Choroid plexus epithelial cell (primary cell): ENCODE measurements around the gene GJA3.

ENCODE experiments used
- DNase-seq: peaks from one replicate; pipeline ENCODE4 v3.0.0-alpha.2; 2010; ENCODE audit warnings: low read depth
- H3K4me3 ChIP-seq: 2 replicates; pipeline ENCODE4 v1.5.1; 2011; ENCODE audit warnings: low read depth, mild to moderate bottlenecking, control low read depth, low read length, moderate library complexity
- TF ChIP-seq, protein P1 (sequence below): conservative IDR thresholded peaks from 2 replicates; pipeline ENCODE4 v1.5.1; 2011; ENCODE audit warnings: low read depth, mild to moderate bottlenecking, control low read depth, inconsistent platforms, low read length, moderate library complexity

Gene GJA3

DNA sequence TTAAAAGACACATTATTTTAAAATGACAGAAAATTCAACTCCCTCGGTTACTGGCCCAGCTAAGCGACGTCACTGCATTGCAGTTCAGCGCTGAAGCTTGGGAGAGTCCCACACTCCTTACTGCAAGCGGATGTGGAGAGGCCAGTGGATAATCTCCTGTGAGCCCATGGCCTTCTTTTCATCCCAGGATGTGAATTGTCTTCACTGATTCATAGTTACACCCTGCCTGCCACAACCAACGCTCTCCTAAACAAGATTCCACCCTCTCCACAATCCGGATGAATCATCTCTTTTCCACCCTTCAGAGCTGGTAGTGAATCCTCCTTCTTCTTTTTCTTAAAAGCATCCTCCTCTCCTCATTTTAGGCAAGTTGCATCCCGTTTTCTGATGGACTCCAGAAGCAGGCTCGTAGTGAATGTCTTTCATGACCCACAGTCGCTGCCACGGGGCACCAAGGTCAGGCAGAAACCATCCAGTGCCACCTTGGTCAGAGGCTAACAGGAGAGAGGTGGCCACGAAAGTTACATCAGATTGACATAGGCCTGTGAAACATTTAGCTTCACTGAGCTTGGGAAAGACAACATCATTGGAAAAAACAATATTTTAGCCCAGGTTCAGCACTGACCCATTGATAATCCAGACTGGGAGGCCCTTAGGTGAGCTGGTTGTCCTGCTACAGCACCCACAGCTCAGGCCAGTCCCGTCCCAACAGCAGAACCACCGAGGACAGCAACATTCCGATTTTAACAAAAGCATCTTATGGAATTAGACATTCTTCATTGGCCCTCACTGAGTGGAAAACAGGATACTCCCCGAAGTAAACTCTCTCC is 29.8 kb upstream of the GJA3 start:
- TF ChIP-seq, protein P1, sequence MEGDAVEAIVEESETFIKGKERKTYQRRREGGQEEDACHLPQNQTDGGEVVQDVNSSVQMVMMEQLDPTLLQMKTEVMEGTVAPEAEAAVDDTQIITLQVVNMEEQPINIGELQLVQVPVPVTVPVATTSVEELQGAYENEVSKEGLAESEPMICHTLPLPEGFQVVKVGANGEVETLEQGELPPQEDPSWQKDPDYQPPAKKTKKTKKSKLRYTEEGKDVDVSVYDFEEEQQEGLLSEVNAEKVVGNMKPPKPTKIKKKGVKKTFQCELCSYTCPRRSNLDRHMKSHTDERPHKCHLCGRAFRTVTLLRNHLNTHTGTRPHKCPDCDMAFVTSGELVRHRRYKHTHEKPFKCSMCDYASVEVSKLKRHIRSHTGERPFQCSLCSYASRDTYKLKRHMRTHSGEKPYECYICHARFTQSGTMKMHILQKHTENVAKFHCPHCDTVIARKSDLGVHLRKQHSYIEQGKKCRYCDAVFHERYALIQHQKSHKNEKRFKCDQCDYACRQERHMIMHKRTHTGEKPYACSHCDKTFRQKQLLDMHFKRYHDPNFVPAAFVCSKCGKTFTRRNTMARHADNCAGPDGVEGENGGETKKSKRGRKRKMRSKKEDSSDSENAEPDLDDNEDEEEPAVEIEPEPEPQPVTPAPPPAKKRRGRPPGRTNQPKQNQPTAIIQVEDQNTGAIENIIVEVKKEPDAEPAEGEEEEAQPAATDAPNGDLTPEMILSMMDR: no peak
- peak; percentile 15 for DNase-seq
- no peak overlapping the region for H3K4me3 ChIP-seq

DNA sequence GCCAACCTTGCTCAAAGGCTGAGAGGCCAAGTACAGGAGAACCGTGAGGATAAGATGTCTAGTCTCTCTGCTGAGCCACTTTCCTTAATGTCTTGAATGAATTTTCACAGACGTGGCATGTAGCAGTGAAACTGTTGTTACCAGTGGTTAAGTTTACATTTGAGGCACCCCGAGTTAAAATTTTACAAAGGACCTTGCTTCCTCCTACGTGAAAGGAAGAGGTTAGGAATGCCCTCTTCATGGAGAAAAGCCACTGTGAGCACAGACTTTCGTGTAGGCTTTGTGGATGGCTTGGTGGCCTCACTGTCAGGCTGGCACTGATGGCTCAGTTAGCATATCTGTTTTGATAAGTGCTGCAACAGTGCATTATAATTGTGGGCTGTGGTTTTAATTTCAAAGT is 29.2 kb upstream of the GJA3 start:
- no peak overlapping the region for H3K4me3 ChIP-seq
- DNase-seq: no peak
- TF ChIP-seq, protein P1: no peak

DNA sequence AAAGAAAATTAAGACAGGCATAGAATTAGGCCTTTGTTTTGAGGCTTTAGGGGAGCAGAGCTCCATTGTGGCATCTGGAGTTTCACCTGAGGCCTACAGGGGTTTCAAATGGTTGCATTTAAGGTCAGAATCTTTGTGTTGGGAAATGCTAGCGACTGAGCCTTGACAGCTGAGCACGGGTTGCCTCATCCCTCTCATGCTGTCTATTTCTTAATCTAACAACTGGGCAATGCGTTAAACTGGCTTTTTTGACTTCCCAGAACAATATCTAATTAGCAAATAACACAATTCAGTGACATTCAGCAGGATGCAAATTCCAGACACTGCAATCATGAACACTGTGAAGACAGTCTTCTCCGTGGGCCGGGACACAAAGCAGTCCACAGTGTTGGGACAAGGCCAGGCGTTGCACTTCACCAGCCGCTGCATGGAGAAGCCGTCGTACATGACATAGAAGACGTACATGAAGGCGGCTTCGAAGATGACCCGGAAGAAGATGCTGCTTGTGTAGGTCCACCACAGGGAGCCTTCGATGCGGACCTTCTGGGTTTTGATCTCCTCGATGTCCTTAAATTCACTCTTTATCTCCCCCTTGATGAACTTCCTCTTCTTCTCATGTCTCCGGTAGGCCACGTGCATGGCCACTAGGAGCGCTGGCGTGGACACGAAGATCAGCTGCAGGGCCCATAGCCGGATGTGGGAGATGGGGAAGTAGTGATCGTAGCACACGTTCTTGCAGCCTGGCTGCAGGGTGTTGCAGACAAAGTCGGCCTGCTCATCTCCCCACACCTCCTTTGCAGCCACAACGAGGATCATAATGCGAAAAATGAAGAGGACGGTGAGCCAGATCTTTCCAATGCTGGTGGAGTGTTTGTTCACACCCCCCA is 28.1 kb upstream of the GJA3 start:
- TF ChIP-seq, protein P1: peak; percentile 13
- no peak for DNase-seq
- no peak overlapping the region for H3K4me3 ChIP-seq

DNA sequence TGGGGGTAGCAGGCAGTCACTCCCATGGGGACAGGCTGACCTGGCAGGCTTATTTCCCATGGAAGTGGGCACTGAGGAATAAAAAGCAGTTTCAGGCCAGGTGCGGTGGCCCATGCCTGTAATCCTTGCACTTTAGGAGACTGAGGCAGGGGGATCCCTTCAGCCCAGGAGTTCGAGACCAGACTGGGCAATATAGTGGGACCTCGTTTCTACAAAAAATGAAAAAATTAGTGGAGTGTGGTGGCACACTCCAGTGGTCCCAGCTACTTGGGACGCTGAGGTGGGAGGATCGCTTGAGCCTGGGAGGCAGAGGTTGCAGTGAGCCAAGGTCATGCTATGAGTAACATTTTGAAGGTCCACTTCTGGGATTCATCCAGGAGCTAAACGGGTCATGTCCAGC is 25.9 kb upstream of the GJA3 start:
- TF ChIP-seq, protein P1: no peak
- H3K4me3 ChIP-seq: no peak overlapping the region
- no peak for DNase-seq

DNA sequence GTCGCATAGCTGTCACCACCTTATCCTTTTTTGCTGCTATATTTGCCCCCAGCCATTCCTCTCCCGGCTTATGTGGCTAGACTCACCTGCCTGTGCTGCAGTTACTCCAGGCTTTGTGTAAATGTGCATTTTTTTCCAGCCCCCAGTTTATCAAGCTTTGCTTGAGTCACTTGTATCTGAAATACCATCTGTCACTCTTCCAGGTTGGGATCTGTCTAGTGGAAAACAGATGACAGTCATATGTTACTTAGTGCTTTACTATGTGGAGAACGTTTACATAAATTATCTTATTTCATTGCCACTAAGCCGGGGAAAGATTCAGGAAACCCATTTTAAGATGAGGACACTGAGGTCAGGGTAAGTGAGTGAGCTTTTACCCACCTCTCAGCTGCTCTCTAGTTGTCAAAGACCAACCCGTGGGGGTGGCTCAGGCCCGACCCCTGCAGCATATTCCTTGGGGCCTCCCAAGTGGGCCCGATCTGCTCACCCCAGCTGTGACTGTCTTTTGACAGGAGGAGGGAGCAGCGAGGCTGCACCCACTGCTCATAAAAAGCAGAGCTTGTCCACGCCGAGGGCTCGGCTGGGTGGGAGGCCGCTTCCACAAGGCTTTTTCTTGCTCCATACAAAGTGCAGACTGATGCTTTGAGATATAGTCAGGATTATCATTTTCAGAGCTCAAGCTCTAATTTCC is 24.7 kb upstream of the GJA3 start:
- TF ChIP-seq, protein P1: no peak
- no peak for DNase-seq
- no peak overlapping the region for H3K4me3 ChIP-seq

DNA sequence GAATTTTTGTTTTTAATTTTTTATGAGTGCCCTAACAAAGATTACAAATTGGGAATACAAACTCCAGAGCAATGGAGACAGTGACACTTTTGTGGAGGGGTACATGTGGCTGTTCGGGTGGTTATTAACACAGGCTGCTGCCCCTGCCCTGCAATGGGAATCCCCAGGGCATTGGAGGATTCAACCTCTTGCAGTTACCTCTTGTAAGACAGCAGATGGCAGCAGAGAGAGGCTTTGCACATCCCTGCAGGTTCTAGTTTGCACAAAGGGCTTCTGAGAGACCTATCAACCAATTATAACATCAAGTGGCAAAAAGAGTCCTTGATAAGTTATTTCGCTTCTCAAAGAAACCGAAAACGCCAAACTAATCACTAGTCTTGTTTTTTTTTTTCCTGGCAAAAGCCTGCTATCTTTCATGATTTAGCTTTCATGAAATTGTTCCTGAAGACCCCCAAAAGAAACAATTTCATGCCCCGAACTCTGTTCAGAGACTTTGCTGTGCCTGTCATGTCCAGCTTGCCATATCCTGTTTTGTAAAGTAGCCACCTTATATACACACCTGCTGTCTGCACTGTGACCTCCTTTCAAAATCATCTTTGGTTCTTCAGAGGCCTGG is 21.5 kb upstream of the GJA3 start:
- H3K4me3 ChIP-seq: no peak overlapping the region
- DNase-seq: peak; percentile 89
- TF ChIP-seq, protein P1: peak; percentile 93
